BJ (cell line): ENCODE data around the gene TIPIN. TPM values are rescaled to one million over a fixed set of nuclear protein-coding genes. Genes with fewer than 3 reads are reported as not detected.
"Not testable (repeated sequence)": the region's sequence is repeated elsewhere in the genome, so short reads cannot be mapped to it uniquely, and the experiment has no call there.

Experiments
- CTCF ChIA-PET: fragments of 350-600 bp; formaldehyde crosslinking; extraction: SDS; loops from one replicate; lab custom pipeline; 2021; ENCODE audit warnings: antibody characterized with exemption, inconsistent platforms; lab: Yijun Ruan, JAX
- POLR2A ChIA-PET: fragments of 300-600 bp; sonication (Branson Sonifier 250); formaldehyde crosslinking; extraction: SDS; loops from one replicate; lab custom pipeline; 2021; ENCODE audit warnings: antibody characterized with exemption; lab: Charles Lee
- DNase-seq: peaks from one replicate; pipeline ENCODE4 v3.0.0-alpha.2; 2011; ENCODE audit warnings: low read depth
- H3K27me3 ChIP-seq: 2 replicates; pipeline ENCODE4 v1.6.0; 2011; ENCODE audit warnings: low read length; ENCODE audit not compliant: control insufficient read depth, insufficient read depth
- H3K36me3 ChIP-seq: 2 replicates; pipeline ENCODE4 v1.5.1; 2011; ENCODE audit warnings: low read length; ENCODE audit not compliant: control insufficient read depth, insufficient read depth
- H3K4me3 ChIP-seq: 2 replicates; pipeline ENCODE4 v1.5.1; 2011; ENCODE audit warnings: low read depth, mild to moderate bottlenecking, control low read depth, low read length
- polyA plus RNA-seq: library from polyadenylated mRNA; depleted of rRNA; stranded (reverse); fragments of >200 nt; gene quantifications from 2 replicates; pipeline ENCODE4 v1.2.3, GENCODE V29; 2011
- TF ChIP-seq, protein P1 (sequence below): IDR thresholded peaks from 2 replicates; pipeline ENCODE4 v1.5.1; 2011; ENCODE audit warnings: low read depth, mild to moderate bottlenecking, control low read depth, inconsistent platforms, low read length, moderate library complexity; ENCODE audit not compliant: insufficient read depth

The TIPIN gene
- polyA plus RNA-seq, 1 experiment, result 3.0 TPM

DNA sequence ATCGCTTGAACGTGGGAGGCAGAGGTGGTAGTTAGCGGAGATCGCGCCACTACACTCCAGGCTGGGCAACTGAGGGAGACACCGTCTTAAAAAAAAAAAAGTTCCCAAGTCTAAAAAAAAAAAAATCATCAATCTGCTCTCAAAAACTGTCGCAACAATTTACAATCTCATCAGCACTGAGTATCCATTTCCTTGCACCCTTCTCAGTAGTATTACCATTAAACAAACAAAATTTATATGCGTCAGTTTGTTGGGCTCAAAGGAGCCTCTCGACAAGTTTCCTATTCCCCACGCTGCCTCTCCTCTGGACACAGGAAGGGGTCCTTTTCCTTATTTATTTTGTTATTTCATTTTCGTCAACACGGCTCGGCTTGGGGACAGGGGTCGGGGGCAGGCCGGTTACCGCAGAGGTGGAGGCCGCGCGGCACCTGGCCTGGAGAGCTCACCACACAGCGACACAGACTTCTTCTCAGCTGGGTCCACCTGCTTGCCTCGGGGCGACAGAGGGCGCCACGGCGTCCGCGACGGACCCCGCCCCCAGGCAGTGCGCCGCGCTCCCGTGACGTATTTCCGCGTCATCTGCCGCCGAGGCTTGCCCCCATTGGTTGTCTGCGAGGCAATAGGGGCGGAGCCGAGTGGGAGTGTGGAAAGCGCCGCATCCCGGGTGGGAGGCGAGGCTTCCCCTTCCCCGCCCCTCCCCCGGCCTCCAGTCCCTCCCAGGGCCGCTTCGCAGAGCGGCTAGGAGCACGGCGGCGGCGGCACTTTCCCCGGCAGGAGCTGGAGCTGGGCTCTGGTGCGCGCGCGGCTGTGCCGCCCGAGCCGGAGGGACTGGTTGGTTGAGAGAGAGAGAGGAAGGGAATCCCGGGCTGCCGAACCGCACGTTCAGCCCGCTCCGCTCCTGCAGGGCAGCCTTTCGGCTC is 30.0 kb upstream of the TIPIN start, which contains the start of gene MAP2K1:
MAP2K1 (plus strand) TSS at position 709 of the 920 bp plus-strand sequence. CDS start 436 bp downstream, outside the sequence.
- DNase-seq, result peak; percentile 75
- ChIA-PET POLR2A (interaction anchor here (0.6 to 1.4 kb wide), 4 partner anchors 30 to 112 kb away, joined by 4 to 14 read pairs (median 5); no protein-coding TSS in a partner anchor), CTCF (interaction anchor here (0.7 to 6.9 kb wide), 11 partner anchors 16 to 113 kb away, joined by 3 to 82 read pairs (median 3); partner anchors contain the start of genes SNAPC5 and TIPIN)
- TF ChIP-seq, protein P1, sequence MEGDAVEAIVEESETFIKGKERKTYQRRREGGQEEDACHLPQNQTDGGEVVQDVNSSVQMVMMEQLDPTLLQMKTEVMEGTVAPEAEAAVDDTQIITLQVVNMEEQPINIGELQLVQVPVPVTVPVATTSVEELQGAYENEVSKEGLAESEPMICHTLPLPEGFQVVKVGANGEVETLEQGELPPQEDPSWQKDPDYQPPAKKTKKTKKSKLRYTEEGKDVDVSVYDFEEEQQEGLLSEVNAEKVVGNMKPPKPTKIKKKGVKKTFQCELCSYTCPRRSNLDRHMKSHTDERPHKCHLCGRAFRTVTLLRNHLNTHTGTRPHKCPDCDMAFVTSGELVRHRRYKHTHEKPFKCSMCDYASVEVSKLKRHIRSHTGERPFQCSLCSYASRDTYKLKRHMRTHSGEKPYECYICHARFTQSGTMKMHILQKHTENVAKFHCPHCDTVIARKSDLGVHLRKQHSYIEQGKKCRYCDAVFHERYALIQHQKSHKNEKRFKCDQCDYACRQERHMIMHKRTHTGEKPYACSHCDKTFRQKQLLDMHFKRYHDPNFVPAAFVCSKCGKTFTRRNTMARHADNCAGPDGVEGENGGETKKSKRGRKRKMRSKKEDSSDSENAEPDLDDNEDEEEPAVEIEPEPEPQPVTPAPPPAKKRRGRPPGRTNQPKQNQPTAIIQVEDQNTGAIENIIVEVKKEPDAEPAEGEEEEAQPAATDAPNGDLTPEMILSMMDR, result peak; percentile 88
- Histone ChIP-seq H3K36me3 (no peaks in the 10 kb centered on the region), H3K27me3 (no peaks in the 10 kb centered on the region), H3K4me3 (peak within 1 kb of the TSS; percentile 86)

DNA sequence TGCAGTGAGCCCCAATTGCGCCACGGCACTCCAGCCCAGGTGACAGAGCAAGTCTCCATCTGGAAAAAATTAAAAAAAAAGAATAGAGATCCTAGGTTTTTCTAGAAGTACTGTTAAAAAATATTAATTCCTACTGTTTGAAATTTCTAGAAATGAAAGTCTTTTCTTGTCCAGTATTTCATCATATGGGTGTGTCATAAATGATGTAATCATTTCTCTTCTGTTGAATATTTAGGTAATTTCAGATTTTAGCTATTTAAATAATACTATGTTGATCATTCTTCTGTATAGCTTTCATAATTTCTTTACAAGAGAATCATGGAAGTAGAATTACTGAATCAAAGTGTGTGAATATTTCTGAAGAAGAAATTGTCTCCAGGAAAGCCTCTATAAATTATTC is 24.9 kb upstream of the TIPIN start:
- POLR2A ChIA-PET, DNase-seq, H3K4me3 ChIP-seq, H3K36me3 ChIP-seq, H3K27me3 ChIP-seq: not testable (repeated sequence)
- CTCF ChIA-PET, result interaction anchor here (0.7 kb wide), 1 partner anchor 249 kb away, joined by 3 read pairs; no protein-coding TSS in a partner anchor

DNA sequence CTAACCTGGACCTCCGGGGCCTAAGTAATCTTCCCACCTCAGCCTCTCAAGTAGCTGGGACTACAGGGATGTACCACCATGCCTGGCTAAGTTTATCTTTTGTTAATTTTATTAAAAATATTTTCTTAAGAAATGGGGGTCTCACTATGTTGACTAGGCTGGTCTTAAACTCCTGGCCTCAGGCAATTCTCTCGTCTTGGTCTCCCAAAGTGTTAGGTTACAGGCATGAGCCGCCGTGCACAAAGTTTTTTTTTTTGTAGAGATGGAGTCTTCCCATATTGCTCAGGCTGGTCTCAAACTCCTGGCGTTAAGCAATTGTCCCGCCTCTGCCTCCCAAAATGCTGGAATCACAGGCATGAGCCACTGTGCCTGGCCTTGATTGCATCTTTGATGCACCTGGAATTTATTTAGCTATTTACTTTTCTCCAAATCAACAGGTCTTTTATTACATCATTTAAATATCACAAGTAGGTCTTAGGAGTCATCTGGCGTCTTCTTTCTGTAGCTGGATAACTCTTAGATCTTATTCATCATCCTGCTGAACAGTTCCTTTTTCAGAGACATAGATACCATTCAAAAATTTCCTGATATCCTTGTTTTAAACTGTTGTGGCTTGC is 22.4 kb upstream of the TIPIN start:
- POLR2A ChIA-PET, result no interaction called here
- DNase-seq, result no peak
- CTCF ChIA-PET, result no interaction called here

DNA sequence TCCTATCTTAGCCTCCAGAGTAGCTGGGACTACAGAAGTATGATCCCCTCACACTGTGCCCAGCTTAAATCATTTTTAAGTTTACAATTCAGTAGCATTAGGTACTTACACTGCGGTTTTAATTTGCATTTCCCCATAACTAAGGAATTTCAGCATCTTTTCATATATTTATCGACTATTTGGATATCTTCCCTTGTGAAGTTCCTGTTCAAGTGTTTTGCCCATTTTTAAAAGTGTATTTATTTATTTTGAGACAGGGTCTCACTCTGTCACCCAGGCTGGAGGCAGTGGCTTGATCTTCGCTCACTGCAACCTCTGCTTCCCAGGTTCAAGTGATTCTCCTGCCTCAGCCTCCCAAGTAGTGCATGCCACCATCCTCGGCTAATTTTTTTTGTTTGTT is 17.7 kb upstream of the TIPIN start:
- TF ChIP-seq, protein P1, result no peak
- CTCF ChIA-PET, result interaction anchor here (1.0 kb wide), 1 partner anchor 123 kb away, joined by 5 read pairs; the partner anchor contains the start of gene SNAPC5
- POLR2A ChIA-PET, result no interaction called here
- H3K36me3 ChIP-seq, result no peaks in the 10 kb centered on the region
- DNase-seq, result no peak
- no peaks in the 10 kb centered on the region for H3K27me3 ChIP-seq
- no peak overlapping the region for H3K4me3 ChIP-seq

More for the DNA sequence above, 22.4 kb upstream of the TIPIN start:
- Histone ChIP-seq H3K27me3 (no peaks in the 10 kb centered on the region), H3K36me3 (no peaks in the 10 kb centered on the region), H3K4me3 (no peak overlapping the region)
- TF ChIP-seq, protein P1, result no peak

DNA sequence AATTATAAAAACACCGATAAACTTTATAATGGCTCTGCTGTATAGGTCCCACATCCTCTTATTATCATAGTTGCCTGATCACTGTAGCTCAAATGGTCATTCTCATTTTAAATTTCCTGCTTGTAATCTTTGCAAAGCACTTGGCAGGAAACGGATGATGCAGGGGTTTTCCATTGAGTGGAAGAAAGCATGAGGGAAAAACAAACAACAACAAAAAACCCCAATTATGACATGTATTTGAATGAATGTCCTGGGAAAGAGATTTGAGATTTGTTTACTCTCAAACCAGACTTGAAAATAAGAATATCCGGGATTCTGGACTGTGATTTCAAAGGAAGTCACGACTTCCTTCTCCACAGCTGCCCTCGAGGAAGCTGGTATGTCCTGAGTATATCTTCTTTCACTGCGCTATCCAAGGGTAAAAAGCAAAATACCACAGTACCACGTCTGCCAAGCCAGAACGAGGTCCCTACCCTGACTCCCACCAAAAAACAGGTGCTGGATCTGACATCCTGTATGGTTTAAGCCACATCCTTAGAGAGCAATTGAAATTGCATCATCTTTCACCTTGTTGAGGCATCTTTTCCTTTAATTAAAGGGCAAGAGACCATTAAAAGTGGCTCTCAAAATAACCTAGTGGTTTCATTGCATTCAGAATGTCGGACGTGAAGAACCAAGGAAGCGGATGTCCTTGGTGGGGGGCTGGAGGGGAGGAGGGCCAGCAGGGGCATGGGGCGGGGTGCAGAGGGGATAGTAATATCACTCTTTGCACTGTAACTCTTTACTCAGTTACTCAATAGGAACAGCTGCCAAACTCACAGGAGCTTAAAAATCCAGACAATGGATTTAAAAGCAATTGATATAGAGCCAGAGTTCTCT is 13.5 kb upstream of the TIPIN start:
- CTCF ChIA-PET, result interaction anchor here (1.9 to 2.2 kb wide), 2 partner anchors 16 to 127 kb away, joined by 7 read pairs; partner anchors contain the start of gene SNAPC5
- no peak for DNase-seq
- H3K36me3 ChIP-seq, result no peaks in the 10 kb centered on the region

More for the DNA sequence above, 13.5 kb upstream of the TIPIN start:
- H3K4me3 ChIP-seq, result no peak overlapping the region
- TF ChIP-seq, protein P1, result no peak
- no peaks in the 10 kb centered on the region for H3K27me3 ChIP-seq
- POLR2A ChIA-PET, result interaction anchor here (0.7 kb wide), 1 partner anchor 472 kb away, joined by 3 read pairs; no protein-coding TSS in a partner anchor
